ENCODE measurements around the gene ABITRAM. TPM values are rescaled to one million over a fixed set of nuclear protein-coding genes. Genes with fewer than 3 reads are reported as not detected.
A peak's percentile ranks its signal among the peaks of the same experiment; 100 is the strongest.

The ABITRAM gene
- total and polyA plus RNA-seq, 2 of the 13 experiments (the other 11 are each of a cell fraction or from before 2014, with no cell fraction given) = 10.2 to 21.6 TPM

DNA sequence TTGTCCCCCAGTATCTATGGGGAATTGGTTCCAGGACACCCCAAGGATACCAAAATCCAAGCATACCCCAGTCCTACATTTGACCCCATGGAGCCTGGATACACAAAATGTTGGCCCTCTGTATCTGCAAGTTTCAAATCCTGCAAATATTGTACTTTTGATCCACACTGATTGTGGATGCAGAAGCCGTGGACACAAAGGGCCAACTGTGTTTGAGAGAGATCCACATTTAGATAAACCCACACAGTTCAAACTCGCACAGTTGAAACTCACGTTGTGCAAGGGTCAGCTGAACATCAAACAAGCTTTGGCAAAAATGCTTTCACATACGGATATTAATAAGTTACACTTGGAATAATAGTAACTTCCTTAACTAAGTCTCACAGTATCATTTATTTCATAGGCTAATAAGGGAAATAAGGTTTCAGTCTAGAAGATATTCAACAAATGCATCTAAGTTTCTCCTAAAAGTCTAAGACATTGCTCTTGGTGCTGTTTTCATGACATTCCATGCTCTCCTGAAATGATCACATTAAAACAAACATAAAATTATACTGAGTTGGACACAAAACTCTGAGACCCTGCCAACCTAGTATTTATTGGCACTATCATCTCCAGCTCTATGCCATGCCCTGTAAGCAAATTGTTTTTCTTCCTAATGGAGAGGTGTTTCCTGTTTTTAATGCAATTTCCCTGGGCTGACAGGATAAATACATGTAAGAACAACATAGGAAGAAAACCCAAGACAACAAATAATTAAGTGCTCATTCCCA, 39.8 kb upstream of the ABITRAM start (continued):
- no peak; the same call in 1 of the 2 replicates for TF ChIP-seq KDM1A (CRISPR knock-in tag; IDR thresholded peaks at IDR 0.05)
- peak; percentile 98 for TF ChIP-seq ISL2 (CRISPR knock-in tag; IDR thresholded peaks at IDR 0.05)
- no peak for TF ChIP-seq PTBP1 (IDR thresholded peaks at IDR 0.05; ENCODE audit: low read depth, low read length, poor library complexity, severe bottlenecking)
- TF ChIP-seq, protein P1, sequence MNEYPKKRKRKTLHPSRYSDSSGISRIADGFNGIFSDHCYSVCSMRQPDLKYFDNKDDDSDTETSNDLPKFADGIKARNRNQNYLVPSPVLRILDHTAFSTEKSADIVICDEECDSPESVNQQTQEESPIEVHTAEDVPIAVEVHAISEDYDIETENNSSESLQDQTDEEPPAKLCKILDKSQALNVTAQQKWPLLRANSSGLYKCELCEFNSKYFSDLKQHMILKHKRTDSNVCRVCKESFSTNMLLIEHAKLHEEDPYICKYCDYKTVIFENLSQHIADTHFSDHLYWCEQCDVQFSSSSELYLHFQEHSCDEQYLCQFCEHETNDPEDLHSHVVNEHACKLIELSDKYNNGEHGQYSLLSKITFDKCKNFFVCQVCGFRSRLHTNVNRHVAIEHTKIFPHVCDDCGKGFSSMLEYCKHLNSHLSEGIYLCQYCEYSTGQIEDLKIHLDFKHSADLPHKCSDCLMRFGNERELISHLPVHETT (CRISPR knock-in tag; conservative IDR thresholded peaks at IDR 0.05) = no peak
- no peak for TF ChIP-seq MBNL3 (CRISPR knock-in tag; conservative IDR thresholded peaks at IDR 0.05)
- TF ChIP-seq ZNF644 (CRISPR knock-in tag; IDR thresholded peaks at IDR 0.05; ENCODE audit: low read depth) = peak; percentile 74
- no peak for TF ChIP-seq NRL (CRISPR knock-in tag; IDR thresholded peaks at IDR 0.05; ENCODE audit: borderline replicate concordance)
- TF ChIP-seq, protein P2, sequence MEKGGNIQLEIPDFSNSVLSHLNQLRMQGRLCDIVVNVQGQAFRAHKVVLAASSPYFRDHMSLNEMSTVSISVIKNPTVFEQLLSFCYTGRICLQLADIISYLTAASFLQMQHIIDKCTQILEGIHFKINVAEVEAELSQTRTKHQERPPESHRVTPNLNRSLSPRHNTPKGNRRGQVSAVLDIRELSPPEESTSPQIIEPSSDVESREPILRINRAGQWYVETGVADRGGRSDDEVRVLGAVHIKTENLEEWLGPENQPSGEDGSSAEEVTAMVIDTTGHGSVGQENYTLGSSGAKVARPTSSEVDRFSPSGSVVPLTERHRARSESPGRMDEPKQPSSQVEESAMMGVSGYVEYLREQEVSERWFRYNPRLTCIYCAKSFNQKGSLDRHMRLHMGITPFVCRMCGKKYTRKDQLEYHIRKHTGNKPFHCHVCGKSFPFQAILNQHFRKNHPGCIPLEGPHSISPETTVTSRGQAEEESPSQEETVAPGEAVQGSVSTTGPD (CRISPR knock-in tag; IDR thresholded peaks at IDR 0.05) = 0 out of 2 replicates have a peak, but pooled peaks have one; percentile 53
- TF ChIP-seq, protein P3, sequence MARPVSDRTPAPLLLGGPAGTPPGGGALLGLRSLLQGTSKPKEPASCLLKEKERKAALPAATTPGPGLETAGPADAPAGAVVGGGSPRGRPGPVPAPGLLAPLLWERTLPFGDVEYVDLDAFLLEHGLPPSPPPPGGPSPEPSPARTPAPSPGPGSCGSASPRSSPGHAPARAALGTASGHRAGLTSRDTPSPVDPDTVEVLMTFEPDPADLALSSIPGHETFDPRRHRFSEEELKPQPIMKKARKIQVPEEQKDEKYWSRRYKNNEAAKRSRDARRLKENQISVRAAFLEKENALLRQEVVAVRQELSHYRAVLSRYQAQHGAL (CRISPR knock-in tag; IDR thresholded peaks at IDR 0.05; ENCODE audit: not compliant biosample characterization) = no peak
- TF ChIP-seq MEF2D (CRISPR knock-in tag; IDR thresholded peaks at IDR 0.05) = peak; percentile 84
- TF ChIP-seq NFKB2 (CRISPR knock-in tag; IDR thresholded peaks at IDR 0.05; ENCODE audit: borderline replicate concordance) = no peak
- TF ChIP-seq NR2C2 (CRISPR knock-in tag; IDR thresholded peaks at IDR 0.05; ENCODE audit: borderline replicate concordance) = peak; percentile 63; the same call in 1 of the 2 replicates
- TF ChIP-seq NPAS2 (CRISPR knock-in tag; IDR thresholded peaks at IDR 0.05; ENCODE audit: borderline replicate concordance) = no peak
- no peak for TF ChIP-seq ZNF841 (CRISPR knock-in tag; IDR thresholded peaks at IDR 0.05; ENCODE audit: borderline replicate concordance)
- TF ChIP-seq EED (CRISPR knock-in tag; IDR thresholded peaks at IDR 0.05) = no peak
- TF ChIP-seq ZSCAN9 (CRISPR knock-in tag; IDR thresholded peaks at IDR 0.05; ENCODE audit: borderline replicate concordance) = 0 out of 2 replicates have a peak, but pooled peaks have one; percentile 20
- TF ChIP-seq ZNF615 (CRISPR knock-in tag; IDR thresholded peaks at IDR 0.05; ENCODE audit: borderline replicate concordance) = no peak
- TF ChIP-seq, protein P4, sequence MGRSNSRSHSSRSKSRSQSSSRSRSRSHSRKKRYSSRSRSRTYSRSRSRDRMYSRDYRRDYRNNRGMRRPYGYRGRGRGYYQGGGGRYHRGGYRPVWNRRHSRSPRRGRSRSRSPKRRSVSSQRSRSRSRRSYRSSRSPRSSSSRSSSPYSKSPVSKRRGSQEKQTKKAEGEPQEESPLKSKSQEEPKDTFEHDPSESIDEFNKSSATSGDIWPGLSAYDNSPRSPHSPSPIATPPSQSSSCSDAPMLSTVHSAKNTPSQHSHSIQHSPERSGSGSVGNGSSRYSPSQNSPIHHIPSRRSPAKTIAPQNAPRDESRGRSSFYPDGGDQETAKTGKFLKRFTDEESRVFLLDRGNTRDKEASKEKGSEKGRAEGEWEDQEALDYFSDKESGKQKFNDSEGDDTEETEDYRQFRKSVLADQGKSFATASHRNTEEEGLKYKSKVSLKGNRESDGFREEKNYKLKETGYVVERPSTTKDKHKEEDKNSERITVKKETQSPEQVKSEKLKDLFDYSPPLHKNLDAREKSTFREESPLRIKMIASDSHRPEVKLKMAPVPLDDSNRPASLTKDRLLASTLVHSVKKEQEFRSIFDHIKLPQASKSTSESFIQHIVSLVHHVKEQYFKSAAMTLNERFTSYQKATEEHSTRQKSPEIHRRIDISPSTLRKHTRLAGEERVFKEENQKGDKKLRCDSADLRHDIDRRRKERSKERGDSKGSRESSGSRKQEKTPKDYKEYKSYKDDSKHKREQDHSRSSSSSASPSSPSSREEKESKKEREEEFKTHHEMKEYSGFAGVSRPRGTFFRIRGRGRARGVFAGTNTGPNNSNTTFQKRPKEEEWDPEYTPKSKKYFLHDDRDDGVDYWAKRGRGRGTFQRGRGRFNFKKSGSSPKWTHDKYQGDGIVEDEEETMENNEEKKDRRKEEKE (IDR thresholded peaks at IDR 0.05) = no peak
- TF ChIP-seq SMYD3 (CRISPR knock-in tag; IDR thresholded peaks at IDR 0.05) = no peak
- no peak for TF ChIP-seq CHCHD3 (CRISPR knock-in tag; IDR thresholded peaks at IDR 0.05)
- TF ChIP-seq RAD51 (IDR thresholded peaks at IDR 0.05; ENCODE audit: borderline replicate concordance) = no peak
- TF ChIP-seq TMF1 (CRISPR knock-in tag; IDR thresholded peaks at IDR 0.05; ENCODE audit: low read depth) = no peak
- TF ChIP-seq ATM (IDR thresholded peaks at IDR 0.05; ENCODE audit: borderline replicate concordance) = no peak
- no peak for TF ChIP-seq ZBTB38 (CRISPR knock-in tag; IDR thresholded peaks at IDR 0.05)
- TF ChIP-seq ZNF34 (CRISPR knock-in tag; IDR thresholded peaks at IDR 0.05; ENCODE audit: borderline replicate concordance) = no peak
